Fibroblast of lung (primary cell): ENCODE results near the gene ANKS1B. TPM values are rescaled to one million over a fixed set of nuclear protein-coding genes. Genes with fewer than 3 reads are reported as not detected.

Source experiments
- DNase-seq, 2 donors: peaks; one replicate each; pipeline versions ENCODE4 v3.0.0 to v3.0.0-alpha.2; 2010; ENCODE audit warnings: low read depth in 2 of 2
- H2AFZ ChIP-seq: 2 replicates; pipeline ENCODE4 v1.5.1; 2012; ENCODE audit warnings: low read length, control low read depth, inconsistent platforms
- H3K27ac ChIP-seq: 2 replicates; pipeline ENCODE4 v1.5.1; 2011; ENCODE audit warnings: low read length, control low read depth; ENCODE audit not compliant: insufficient read depth
- H3K27me3 ChIP-seq: 2 replicates; pipeline ENCODE4 v1.5.1; 2011; ENCODE audit warnings: mild to moderate bottlenecking, low read length; ENCODE audit not compliant: control insufficient read depth, insufficient read depth
- H3K36me3 ChIP-seq: 2 replicates; pipeline ENCODE4 v1.5.1; 2011; ENCODE audit warnings: low read length; ENCODE audit not compliant: control insufficient read depth, insufficient read depth
- H3K4me1 ChIP-seq: 2 replicates; pipeline ENCODE4 v1.5.1; 2011; ENCODE audit warnings: low read length; ENCODE audit not compliant: control insufficient read depth, insufficient read depth; ENCODE audit errors: extremely low read depth
- H3K4me2 ChIP-seq: 2 replicates; pipeline ENCODE4 v1.5.1; 2011; ENCODE audit warnings: low read length, control low read depth; ENCODE audit not compliant: insufficient read depth; ENCODE audit errors: extremely low read depth
- H3K4me3 ChIP-seq, 4 experiments: fragments of 200-600 bp in 1 of 4; sonication (generic) in 1 of 4; replicated peaks in 1 of 4; 2 replicates each; pipeline ENCODE4 v1.5.1; 2011 to 2016; ENCODE audit warnings: low read length in 4 of 4, low read depth in 3 of 4, mild to moderate bottlenecking in 3 of 4, control low read depth in 2 of 4, inconsistent platforms in 1 of 4, mixed read lengths in 1 of 4; ENCODE audit not compliant: insufficient read depth in 1 of 4; ENCODE audit errors: control extremely low read depth in 1 of 4
- H3K79me2 ChIP-seq: 2 replicates; pipeline ENCODE4 v1.5.1; 2012; ENCODE audit warnings: mild to moderate bottlenecking, low read length, inconsistent platforms; ENCODE audit not compliant: control insufficient read depth, insufficient read depth
- H3K9ac ChIP-seq: 2 replicates; pipeline ENCODE4 v1.5.1; 2011; ENCODE audit warnings: mild to moderate bottlenecking, low read length, control low read depth; ENCODE audit not compliant: insufficient read depth
- H3K9me3 ChIP-seq: 2 replicates; pipeline ENCODE4 v1.5.1; 2012; ENCODE audit warnings: low read depth, low read length; ENCODE audit not compliant: control insufficient read depth, insufficient read depth
- H4K20me1 ChIP-seq: 2 replicates; pipeline ENCODE4 v1.5.1; 2011; ENCODE audit warnings: low read length; ENCODE audit not compliant: control insufficient read depth, insufficient read depth; ENCODE audit errors: extremely low read depth
- CTCF ChIP-seq, 2 donors: IDR thresholded peaks in 1 of 2; conservative IDR thresholded peaks in 1 of 2; 1 replicate in 1 of 2; 2 replicates in 1 of 2; pipeline ENCODE4 v1.5.1; 2011 to 2012; ENCODE audit warnings: low read length in 2 of 2, control low read depth in 1 of 2, inconsistent platforms in 1 of 2, low read depth in 1 of 2, mild to moderate bottlenecking in 1 of 2
- EZH2 ChIP-seq: IDR thresholded peaks from 2 replicates; pipeline ENCODE4 v1.5.1; 2012; ENCODE audit warnings: low read length, control low read depth, mild to moderate bottlenecking; ENCODE audit errors: missing control alignments
- polyA plus RNA-seq, 2 donors: library from polyadenylated mRNA; depleted of rRNA in 1 of 2; stranded (reverse) in 1 of 2; unstranded in 1 of 2; fragments of >200 nt; gene quantifications; 2 replicates each; pipeline ENCODE4 v1.2.1, GENCODE V29; 2011 to 2012; ENCODE audit warnings: missing spikeins in 1 of 2
- total RNA-seq: library from RNA; depleted of rRNA; stranded (reverse); fragments of >200 nt; gene quantifications from 2 replicates; pipeline ENCODE4 v1.2.1, GENCODE V29; 2014

The ANKS1B gene
- total and polyA plus RNA-seq, 2 donors (not counting 1 experiment from before 2014, with no cell fraction given) = 0.11 to 0.83 TPM

GRCh38 chr12:99097171-99097570, 887.6 kb downstream of the ANKS1B start:
- DNase-seq = no peak
- no peak overlapping the region for H2AFZ ChIP-seq
- H3K4me3 ChIP-seq = no peak overlapping the region
- TF ChIP-seq CTCF (conservative IDR thresholded peaks at IDR 0.05 in 1 of 2, IDR thresholded peaks at IDR 0.05 in 1 of 2; ENCODE audit: low read depth in 1 of 2, low read length in 2 of 2) = no peak
- no peak for TF ChIP-seq EZH2
- no peak overlapping the region for H3K4me2 ChIP-seq
- H3K9me3 ChIP-seq = no peaks in the 10 kb centered on the region
- no peaks in the 10 kb centered on the region for H3K4me1 ChIP-seq
- no peak overlapping the region for H3K27ac ChIP-seq
- no peak overlapping the region for H3K9ac ChIP-seq
- H4K20me1 ChIP-seq = no peaks in the 10 kb centered on the region
- no peaks in the 10 kb centered on the region for H3K36me3 ChIP-seq
- no peaks in the 10 kb centered on the region for H3K27me3 ChIP-seq
- no peaks in the 10 kb centered on the region for H3K79me2 ChIP-seq

- Histone ChIP-seq H3K9me3 (no peaks in the 10 kb centered on the region), H3K27ac (no peak overlapping the region), H3K79me2 (no peaks in the 10 kb centered on the region), H3K4me1 (no peaks in the 10 kb centered on the region), H3K4me2 (no peak overlapping the region), H2AFZ (no peak overlapping the region), H3K36me3 (no peaks in the 10 kb centered on the region), H3K4me3 (no peak overlapping the region), H3K9ac (no peak overlapping the region), H3K27me3 (no peaks in the 10 kb centered on the region), H4K20me1 (no peaks in the 10 kb centered on the region)
- TF ChIP-seq EZH2 (no peak), CTCF (conservative IDR thresholded peaks at IDR 0.05 in 1 of 2, IDR thresholded peaks at IDR 0.05 in 1 of 2; ENCODE audit: low read depth in 1 of 2, low read length in 2 of 2) (no peak)
- DNase-seq = no peak
These were observed 891.6 kb downstream of the ANKS1B start for GRCh38 chr12:99093166-99093565.

DNA sequence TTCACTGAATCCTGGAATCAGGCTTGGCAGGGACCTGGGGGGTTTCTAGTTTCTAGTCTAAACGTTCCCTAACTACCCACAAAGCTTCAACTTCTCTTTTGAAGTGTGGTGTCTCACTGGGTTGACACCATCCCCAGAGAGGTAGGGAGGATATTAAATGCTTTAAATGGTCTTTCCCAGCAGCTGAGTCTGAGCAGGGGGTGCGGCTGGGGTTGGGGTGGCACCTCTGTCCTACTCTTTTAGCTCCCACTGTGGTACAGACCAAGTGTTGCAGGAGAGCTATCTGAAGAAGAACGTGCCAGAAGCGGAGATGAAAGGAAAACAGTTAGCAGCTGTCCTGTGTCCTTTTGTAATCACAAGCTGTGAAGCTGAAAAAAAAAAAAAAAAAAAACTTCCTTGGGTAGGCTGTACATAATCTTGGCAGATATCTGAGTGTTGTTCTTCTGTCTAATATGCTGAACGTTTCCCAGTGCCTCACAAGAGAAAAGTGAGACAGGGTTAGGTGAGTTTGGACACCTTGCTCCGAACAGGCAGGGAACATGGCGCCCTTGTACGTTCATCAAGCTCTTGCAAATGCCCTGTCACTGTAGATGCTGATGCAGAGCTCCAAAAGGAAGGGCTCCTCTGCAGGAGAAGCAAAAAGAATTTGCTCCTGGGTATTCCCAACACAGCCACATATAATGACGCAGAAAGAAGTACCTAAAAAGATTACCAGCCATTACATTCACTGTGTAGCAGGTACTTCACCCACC, 892.5 kb downstream of the ANKS1B start:
- H3K9ac ChIP-seq = no peak overlapping the region
- H3K9me3 ChIP-seq = no peaks in the 10 kb centered on the region
- H3K27ac ChIP-seq = no peak overlapping the region
- H3K36me3 ChIP-seq = no peaks in the 10 kb centered on the region
- DNase-seq = no peak
- no peak overlapping the region for H2AFZ ChIP-seq
- H3K4me1 ChIP-seq = no peaks in the 10 kb centered on the region
- H3K4me3 ChIP-seq = no peak overlapping the region
- no peak overlapping the region for H3K4me2 ChIP-seq
- no peaks in the 10 kb centered on the region for H4K20me1 ChIP-seq
- H3K79me2 ChIP-seq = no peaks in the 10 kb centered on the region
- TF ChIP-seq CTCF (conservative IDR thresholded peaks at IDR 0.05 in 1 of 2, IDR thresholded peaks at IDR 0.05 in 1 of 2; ENCODE audit: low read depth in 1 of 2, low read length in 2 of 2) (no peak), EZH2 (no peak)
- no peaks in the 10 kb centered on the region for H3K27me3 ChIP-seq
